HepG2 (cell line): Measurements from ENCODE around the gene MXD3. TPM values are rescaled to one million over a fixed set of nuclear protein-coding genes. Genes with fewer than 3 reads are reported as not detected.

Experiments used
- KDM5B ChIP-seq: sonication (generic); formaldehyde crosslinking; IDR thresholded peaks from 2 replicates; pipeline ENCODE4 v1.4.0; 2020; ENCODE audit warnings: missing genetic modification reagents, mild to moderate bottlenecking, borderline replicate concordance
- KLF12 ChIP-seq: sonication (generic); formaldehyde crosslinking; IDR thresholded peaks from 2 replicates; pipeline ENCODE4 v1.4.0; 2020; ENCODE audit warnings: missing genetic modification reagents, borderline replicate concordance
- MED8 ChIP-seq: sonication (generic); formaldehyde crosslinking; IDR thresholded peaks from 2 replicates; pipeline ENCODE4 v1.8.1; 2023; ENCODE audit warnings: mild to moderate bottlenecking, missing genetic modification reagents; ENCODE audit not compliant: insufficient replicate concordance
- MXI1 ChIP-seq: IDR thresholded peaks from 3 replicates; pipeline ENCODE4 v1.6.1; 2012; ENCODE audit warnings: low read depth, low read length, inconsistent platforms, borderline replicate concordance
- PRPF4 ChIP-seq: fragments of 200-400 bp; formaldehyde crosslinking; IDR thresholded peaks from 2 replicates; pipeline ENCODE4 v1.6.1; 2016; ENCODE audit warnings: low read length, low read depth; ENCODE audit not compliant: poor library complexity, severe bottlenecking
- PTBP1 ChIP-seq: fragments of 200-400 bp; formaldehyde crosslinking; IDR thresholded peaks from 2 replicates; pipeline ENCODE4 v1.6.1; 2018; ENCODE audit warnings: low read length, low read depth; ENCODE audit not compliant: poor library complexity, severe bottlenecking
- SAFB2 ChIP-seq: sonication (generic); formaldehyde crosslinking; IDR thresholded peaks from 2 replicates; pipeline ENCODE4 v1.5.1; 2020; ENCODE audit warnings: missing genetic modification reagents, low read depth, mild to moderate bottlenecking, borderline replicate concordance
- SP2 ChIP-seq: sonication (generic); formaldehyde crosslinking; IDR thresholded peaks from 2 replicates; pipeline ENCODE4 v1.5.1; 2020; ENCODE audit warnings: mild to moderate bottlenecking, missing genetic modification reagents
- TEAD3 ChIP-seq: optimal IDR thresholded peaks from 2 replicates; pipeline ENCODE3; 2016; ENCODE audit warnings: borderline replicate concordance
- YY1 ChIP-seq: IDR thresholded peaks from 2 replicates; pipeline ENCODE4 v1.6.1; 2011; ENCODE audit warnings: low read length, low read depth, moderate library complexity, mild to moderate bottlenecking; ENCODE audit not compliant: insufficient read depth, insufficient replicate concordance
- ZMYM3 ChIP-seq: sonication (generic); formaldehyde crosslinking; IDR thresholded peaks from 2 replicates; pipeline ENCODE4 v1.5.1; 2020; ENCODE audit warnings: mild to moderate bottlenecking, missing genetic modification reagents
- ZNF160 ChIP-seq: sonication (generic); formaldehyde crosslinking; IDR thresholded peaks from 2 replicates; pipeline ENCODE4 v1.8.0; 2022; ENCODE audit warnings: mild to moderate bottlenecking, inconsistent platforms, missing genetic modification reagents
- ZNF251 ChIP-seq: sonication (generic); formaldehyde crosslinking; IDR thresholded peaks from 2 replicates; pipeline ENCODE4 v1.9.0; 2021; ENCODE audit warnings: mild to moderate bottlenecking, missing genetic modification reagents
- ZNF282 ChIP-seq: fragments of 450-650 bp; IDR thresholded peaks from 2 replicates; pipeline ENCODE4 v1.6.1; 2018; ENCODE audit not compliant: partially characterized antibody
- ZNF547 ChIP-seq: sonication (generic); formaldehyde crosslinking; IDR thresholded peaks from 2 replicates; pipeline ENCODE4 v1.5.1; 2020; ENCODE audit warnings: mild to moderate bottlenecking, missing genetic modification reagents
- ZNF709 ChIP-seq: sonication (generic); formaldehyde crosslinking; IDR thresholded peaks from 2 replicates; pipeline ENCODE4 v1.5.0; 2020; ENCODE audit warnings: mild to moderate bottlenecking, missing genetic modification reagents
- ZNF883 ChIP-seq: sonication (generic); formaldehyde crosslinking; IDR thresholded peaks from 2 replicates; pipeline ENCODE4 v1.5.1; 2020; ENCODE audit warnings: mild to moderate bottlenecking, missing genetic modification reagents; ENCODE audit errors: not compliant biosample characterization
- ZSCAN20 ChIP-seq: sonication (generic); formaldehyde crosslinking; IDR thresholded peaks from 2 replicates; pipeline ENCODE4 v1.4.0; 2020; ENCODE audit warnings: missing genetic modification reagents, mild to moderate bottlenecking, borderline replicate concordance
- polyA plus RNA-seq, 8 experiments: library from polyadenylated mRNA; depleted of rRNA in 3 of 8; stranded (reverse) in 7 of 8; unstranded in 1 of 8; fragments of >200 nt; fragmentation: Illumina TruSeq in 4 of 8; extraction: Trizol in 4 of 8; gene quantifications; 2 replicates each; pipeline versions ENCODE4 v1.2.1 to v1.2.3, GENCODE V29; 2011 to 2016; ENCODE audit warnings: low read depth in 4 of 8, missing spikeins in 1 of 8, mixed read lengths in 1 of 8; ENCODE audit not compliant: insufficient read depth in 1 of 8
- total RNA-seq, 5 experiments: library from RNA; depleted of rRNA; stranded (reverse); fragments of >200 nt; fragmentation: Illumina TruSeq; extraction: Trizol; gene quantifications; 2 replicates each; pipeline ENCODE4 v1.2.3, GENCODE V29; 2016; ENCODE audit warnings: low read depth in 1 of 5
- TF ChIP-seq, protein P1 (sequence below): sonication (generic); formaldehyde crosslinking; IDR thresholded peaks from 2 replicates; pipeline ENCODE4 v1.5.0; 2020; ENCODE audit warnings: mild to moderate bottlenecking, missing genetic modification reagents
- TF ChIP-seq, protein P2 (sequence below): sonication (generic); formaldehyde crosslinking; IDR thresholded peaks from 2 replicates; pipeline ENCODE4 v1.5.0; 2020; ENCODE audit warnings: missing genetic modification reagents

Gene MXD3
- total and polyA plus RNA-seq, 2 of the 13 experiments (the other 11 are each of a cell fraction or from before 2014, with no cell fraction given): 10.5 to 12.8 TPM

DNA sequence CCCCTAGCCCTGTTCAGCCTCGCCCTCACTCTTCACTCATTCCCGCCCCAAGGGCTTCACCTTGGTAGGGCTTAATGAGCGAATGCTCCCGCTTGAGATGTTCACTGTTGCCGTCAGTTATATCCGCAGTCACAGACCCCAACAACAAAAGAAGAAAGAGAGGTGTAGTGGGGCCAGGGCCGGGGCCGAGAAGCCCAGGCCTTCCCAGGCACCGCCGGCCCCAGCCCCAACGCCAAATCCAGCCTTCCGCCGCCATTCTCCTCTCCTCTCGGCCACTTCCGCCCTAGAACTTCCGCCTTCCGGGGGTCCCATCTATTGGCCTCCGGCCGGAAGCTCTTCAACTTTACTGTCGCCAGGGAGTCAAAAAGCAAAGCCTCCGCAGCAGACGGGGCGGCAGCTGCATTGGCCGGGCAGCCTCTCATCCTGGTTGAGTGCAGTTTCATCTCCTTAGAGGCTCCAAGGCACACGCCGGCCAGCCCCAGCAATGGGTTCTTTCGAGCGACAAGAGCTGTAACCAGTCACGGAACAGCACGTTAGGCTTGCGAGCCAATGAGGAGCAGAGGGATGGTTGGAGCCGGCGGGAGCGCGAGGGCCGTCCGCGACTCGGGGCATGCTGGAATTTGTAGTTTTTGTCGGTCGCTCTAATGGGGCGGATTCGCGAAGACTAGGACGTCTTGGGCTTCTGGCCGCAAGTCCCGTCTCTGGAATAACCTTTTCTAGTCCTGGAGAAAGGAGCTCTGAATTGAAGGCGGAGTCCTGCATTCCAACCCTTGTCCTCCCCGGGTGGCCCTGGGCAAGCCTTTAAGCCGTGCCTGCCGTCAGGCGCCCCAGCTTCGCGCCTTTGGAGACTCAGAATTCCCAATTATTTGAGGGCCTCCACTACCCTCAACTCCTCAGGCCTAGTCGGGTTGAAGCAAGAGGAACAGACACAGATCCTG lies 40.0 kb upstream of the MXD3 start, which contains the start of gene LMAN2 (continued):
- TF ChIP-seq ZNF883 (CRISPR knock-in tag) (no peak), ZNF547 (peak; percentile 61; the same call in 1 of the 2 replicates), TEAD3 (CRISPR knock-in tag) (peak; percentile 75), ZSCAN20 (CRISPR knock-in tag) (no peak), SP2 (CRISPR knock-in tag) (peak; percentile 97), PRPF4 (peak; percentile 87), ZNF709 (CRISPR knock-in tag) (no peak), ZNF160 (no peak), SAFB2 (CRISPR knock-in tag) (peak; percentile 35; the same call in 1 of the 2 replicates), KDM5B (no peak), ZNF282 (no peak), ZMYM3 (CRISPR knock-in tag) (peak; percentile 45; the same call in 1 of the 2 replicates), ZNF251 (no peak), MED8 (CRISPR knock-in tag) (no peak), PTBP1 (peak; percentile 41), YY1 (peak; percentile 95), KLF12 (no peak; the same call in 1 of the 2 replicates), MXI1 (peak; percentile 26; the same call in 1 of the 3 replicates)
- TF ChIP-seq, protein P1, sequence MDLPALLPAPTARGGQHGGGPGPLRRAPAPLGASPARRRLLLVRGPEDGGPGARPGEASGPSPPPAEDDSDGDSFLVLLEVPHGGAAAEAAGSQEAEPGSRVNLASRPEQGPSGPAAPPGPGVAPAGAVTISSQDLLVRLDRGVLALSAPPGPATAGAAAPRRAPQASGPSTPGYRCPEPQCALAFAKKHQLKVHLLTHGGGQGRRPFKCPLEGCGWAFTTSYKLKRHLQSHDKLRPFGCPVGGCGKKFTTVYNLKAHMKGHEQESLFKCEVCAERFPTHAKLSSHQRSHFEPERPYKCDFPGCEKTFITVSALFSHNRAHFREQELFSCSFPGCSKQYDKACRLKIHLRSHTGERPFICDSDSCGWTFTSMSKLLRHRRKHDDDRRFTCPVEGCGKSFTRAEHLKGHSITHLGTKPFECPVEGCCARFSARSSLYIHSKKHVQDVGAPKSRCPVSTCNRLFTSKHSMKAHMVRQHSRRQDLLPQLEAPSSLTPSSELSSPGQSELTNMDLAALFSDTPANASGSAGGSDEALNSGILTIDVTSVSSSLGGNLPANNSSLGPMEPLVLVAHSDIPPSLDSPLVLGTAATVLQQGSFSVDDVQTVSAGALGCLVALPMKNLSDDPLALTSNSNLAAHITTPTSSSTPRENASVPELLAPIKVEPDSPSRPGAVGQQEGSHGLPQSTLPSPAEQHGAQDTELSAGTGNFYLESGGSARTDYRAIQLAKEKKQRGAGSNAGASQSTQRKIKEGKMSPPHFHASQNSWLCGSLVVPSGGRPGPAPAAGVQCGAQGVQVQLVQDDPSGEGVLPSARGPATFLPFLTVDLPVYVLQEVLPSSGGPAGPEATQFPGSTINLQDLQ (CRISPR knock-in tag): no peak; the same call in 1 of the 2 replicates
- TF ChIP-seq, protein P2, sequence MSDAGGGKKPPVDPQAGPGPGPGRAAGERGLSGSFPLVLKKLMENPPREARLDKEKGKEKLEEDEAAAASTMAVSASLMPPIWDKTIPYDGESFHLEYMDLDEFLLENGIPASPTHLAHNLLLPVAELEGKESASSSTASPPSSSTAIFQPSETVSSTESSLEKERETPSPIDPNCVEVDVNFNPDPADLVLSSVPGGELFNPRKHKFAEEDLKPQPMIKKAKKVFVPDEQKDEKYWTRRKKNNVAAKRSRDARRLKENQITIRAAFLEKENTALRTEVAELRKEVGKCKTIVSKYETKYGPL (CRISPR knock-in tag): 0 out of 2 replicates have a peak, but pooled peaks have one; percentile 45
